Brain pericyte (primary cell): ENCODE measurements around the gene LPP.
"Not testable (repeated sequence)": the region's sequence is repeated elsewhere in the genome, so short reads cannot be mapped to it uniquely, and the experiment has no call there.

ENCODE experiments used
- DNase-seq: peaks from one replicate; pipeline ENCODE4 v3.0.0-alpha.2; 2012; ENCODE audit warnings: low read depth, low spot score

Gene LPP

DNA sequence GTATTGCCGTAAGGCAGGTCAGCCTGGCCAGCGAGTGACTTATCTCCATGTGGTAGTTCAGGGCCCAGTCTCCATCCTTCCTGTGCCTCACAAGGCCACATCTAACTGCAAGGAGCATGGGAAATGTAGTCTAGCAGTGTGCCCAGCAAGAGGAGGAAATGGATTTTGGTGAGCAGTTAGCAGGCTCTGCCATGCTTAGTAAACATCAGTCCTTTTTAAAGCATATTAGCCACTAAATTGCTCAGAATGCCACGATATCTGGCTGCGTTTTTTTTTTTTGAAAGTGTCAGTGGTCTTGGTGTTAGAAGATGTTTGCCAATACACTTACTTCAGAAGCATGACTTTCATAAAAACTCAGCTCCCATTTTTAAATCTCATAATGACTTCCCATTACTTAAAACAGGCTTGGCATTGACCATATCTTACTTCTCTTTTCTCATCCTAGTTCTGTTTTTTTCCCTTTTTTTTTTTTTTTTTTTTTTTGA lies 547.6 kb downstream of the LPP start:
- DNase-seq = no peak

GRCh38 chr3:188702028-188702427 lies 548.1 kb downstream of the LPP start:
- DNase-seq = not testable (repeated sequence)

- no peak for DNase-seq
These were observed 552.2 kb downstream of the LPP start for GRCh38 chr3:188706176-188706575.

- DNase-seq = no peak
These were observed 552.6 kb downstream of the LPP start for GRCh38 chr3:188706599-188706998.

DNA sequence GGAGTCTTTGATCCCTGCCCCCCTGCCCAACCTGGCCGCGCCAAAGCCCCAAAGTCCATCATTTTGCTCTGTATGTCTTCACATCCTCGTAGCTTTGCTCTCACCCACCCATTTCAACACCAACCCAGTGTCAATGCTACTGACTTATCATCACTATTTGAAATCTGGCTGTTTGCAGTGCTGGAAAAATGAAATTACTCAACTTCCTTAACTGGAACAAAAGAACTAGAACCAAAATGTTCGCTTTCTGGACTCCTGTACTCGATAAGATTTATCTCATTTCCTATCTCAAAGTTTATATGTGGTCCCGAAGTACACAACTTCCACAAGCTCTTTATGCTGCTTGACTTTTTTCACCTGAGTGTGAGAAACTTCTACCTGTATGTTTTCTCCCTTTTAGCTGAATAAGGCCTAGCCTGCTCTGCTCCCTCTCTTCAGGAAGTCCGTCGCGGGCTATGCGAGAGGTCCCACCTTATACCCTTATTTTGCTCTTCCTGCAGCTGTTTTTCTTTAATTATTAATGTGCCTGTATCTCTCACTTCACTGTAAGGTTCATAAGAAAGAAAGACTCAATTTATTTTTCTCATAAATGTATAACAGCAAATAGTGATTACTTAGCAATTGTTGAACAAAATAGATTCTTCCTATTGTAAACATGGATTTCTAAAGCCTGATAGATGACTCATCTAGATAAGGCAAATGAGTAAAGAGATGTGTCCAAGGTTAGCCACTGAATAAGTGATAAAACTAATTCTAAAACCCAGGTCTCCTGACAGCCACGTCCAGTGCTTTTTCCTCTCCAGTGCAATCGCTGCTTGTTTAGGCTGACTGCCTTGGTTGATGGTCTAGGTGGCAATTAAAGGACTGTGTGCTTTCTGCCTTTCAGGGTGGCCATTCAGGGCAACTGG lies 553.7 kb downstream of the LPP start:
- DNase-seq = no peak

- no peak for DNase-seq
These were observed 557.9 kb downstream of the LPP start for GRCh38 chr3:188711881-188712247.

DNA sequence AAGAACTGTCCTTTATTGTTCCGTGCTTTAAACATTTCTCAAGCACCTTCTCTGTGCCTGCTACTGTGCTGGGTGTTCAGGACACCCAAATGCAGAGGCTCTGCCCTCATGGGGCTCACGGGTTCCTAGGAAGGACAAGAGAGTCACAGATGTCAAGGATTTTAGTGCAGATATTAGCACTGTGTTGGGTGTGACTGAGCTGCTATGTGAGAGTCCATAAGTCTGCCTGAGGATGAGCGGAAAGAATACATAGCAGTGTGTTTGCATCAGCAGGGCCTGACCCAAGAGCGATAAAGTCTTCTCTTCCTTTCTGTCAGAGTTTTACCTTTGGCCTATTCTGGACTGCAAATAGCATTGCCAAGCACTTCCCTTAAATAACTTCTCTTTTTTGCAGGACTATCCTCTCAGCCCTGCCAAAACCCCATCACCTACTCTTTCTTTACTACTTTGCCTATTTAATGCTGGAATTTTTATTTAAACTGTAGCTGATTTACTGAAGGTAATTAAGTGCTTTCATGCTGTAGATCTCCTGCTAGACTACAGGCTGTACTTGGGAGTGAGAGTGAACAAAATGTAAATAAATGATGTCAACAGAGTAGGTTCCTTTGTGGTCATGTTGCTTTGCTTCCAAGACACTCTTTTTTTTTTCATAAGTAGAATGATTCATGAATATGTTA lies 558.4 kb downstream of the LPP start:
- DNase-seq = peak; percentile 32

GRCh38 chr3:188712991-188713390 lies 559.0 kb downstream of the LPP start:
- no peak for DNase-seq

DNA sequence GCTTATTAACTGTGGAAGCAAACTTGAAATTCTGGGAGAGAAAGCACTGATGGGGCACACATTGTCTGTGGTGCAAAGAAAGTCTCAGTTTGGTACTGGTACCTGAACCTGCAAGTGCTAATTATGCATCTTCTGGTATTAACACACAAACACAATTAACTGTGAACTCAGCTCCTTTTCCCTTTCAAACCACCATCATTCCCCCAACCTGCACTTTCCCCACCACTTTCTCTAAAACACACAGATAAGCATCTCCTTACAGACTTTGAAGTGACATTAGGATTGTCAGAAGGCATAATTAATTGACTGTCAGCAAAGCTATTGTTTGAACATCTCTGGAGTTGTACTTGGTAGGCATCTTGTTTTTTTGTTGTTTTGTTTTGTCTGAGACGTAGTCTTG lies 565.6 kb downstream of the LPP start:
- no peak for DNase-seq

- DNase-seq = no peak
These were observed 566.3 kb downstream of the LPP start for GRCh38 chr3:188720215-188720614.

DNA sequence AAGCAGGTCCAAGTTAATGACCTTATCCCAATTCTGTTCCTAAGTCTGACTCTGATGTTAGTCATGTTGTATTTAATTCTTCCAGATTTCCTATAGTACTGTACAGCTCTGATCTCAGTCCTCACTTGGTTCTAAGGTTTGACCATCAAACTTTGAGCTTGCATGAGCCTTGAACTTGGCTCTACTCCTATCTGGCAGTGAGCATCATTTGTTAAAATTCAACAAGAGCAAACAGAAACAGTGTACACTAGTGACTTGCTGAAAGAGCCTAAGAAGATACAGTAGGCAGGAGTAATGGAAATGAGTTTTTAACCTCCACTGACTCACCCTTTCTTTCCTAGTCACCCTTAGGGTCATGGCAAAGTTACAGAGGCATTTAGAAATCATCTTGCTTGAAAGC lies 566.7 kb downstream of the LPP start:
- no peak for DNase-seq

GRCh38 chr3:188721312-188721711 lies 567.4 kb downstream of the LPP start:
- DNase-seq = no peak

DNA sequence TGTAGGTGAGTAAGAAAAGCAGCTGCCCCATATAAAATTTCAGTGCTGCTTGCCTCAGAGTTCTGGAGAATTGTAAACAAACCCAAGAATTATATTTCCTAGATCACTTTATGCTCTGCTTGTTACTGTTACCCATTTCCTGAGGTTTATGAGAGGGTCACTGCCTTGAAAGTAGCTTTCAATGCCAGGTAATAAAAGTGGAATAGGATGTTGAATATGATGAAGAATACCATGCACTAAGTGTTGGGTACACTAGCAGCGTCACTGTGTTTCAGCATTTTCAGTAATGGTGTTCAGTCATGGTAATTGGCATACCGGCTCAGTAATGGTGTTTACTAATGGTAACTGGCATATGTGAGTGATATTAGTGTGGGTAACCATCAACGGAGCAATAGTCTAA lies 568.0 kb downstream of the LPP start:
- DNase-seq = no peak

- DNase-seq = no peak
These were observed 569.0 kb downstream of the LPP start for GRCh38 chr3:188722963-188723362.

GRCh38 chr3:188727052-188727451 lies 573.1 kb downstream of the LPP start:
- no peak for DNase-seq

DNA sequence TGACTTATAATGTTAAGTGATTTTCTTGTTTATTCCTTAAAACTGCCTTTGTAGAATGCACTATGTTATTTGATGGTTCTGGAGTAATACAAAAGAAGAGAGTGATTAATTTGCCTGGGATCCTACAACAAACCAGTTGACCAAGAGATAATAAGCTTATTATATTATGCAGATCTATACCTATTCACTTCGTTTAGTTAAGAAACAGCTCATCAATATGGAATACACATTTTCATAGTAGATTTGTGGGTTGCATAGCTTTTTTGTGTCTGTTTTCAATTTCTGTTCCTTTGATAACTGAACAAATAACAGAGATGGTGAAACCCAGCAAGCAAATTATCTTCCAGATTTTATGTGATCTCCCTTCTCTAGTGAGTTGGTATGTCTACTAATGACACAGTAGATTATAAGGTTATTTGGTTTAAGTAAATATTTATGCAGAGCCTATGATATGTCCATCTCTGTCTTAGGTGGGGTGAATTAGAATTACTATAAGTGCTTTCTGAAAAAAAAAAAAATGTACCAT lies 574.5 kb downstream of the LPP start:
- no peak for DNase-seq

DNA sequence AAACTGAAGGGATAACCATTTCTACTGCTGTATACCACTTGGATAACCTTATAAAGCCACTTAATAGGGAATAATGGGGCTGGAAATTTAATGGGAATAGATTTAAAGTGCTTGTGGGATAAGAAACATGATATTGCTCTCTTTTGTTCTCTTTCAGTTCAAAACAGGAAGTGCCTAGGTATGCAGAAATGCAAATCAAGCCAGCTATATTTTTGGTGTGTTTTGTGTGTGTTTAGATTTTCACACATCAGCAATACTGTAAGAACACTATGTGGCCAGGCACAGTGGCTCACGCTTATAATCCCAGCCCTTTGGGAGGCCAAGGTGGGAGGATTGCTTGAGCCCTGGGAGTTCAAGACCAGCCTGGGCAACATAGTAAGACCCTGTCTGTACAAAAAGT lies 575.5 kb downstream of the LPP start:
- DNase-seq = no peak

DNA sequence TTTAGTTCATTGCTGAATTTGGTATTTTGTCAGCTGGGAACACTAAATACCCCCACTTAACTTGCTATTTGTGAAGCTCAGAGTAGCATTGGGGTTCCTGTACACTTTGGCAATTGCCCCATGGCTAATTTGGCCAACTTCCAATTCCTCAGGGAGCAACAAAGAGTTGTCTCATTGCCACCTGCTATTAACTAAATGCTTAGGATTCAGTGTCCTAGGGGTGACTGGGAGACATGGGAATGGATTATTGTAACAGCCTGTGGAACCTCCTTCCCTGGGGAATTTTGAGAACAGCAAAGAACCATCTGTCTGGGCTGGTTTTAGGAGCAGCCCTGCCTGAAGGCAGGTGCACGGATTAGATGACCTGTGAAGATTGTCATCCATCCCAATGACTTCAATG lies 580.4 kb downstream of the LPP start:
- no peak for DNase-seq

GRCh38 chr3:188739511-188739910 lies 585.6 kb downstream of the LPP start:
- DNase-seq = no peak

DNA sequence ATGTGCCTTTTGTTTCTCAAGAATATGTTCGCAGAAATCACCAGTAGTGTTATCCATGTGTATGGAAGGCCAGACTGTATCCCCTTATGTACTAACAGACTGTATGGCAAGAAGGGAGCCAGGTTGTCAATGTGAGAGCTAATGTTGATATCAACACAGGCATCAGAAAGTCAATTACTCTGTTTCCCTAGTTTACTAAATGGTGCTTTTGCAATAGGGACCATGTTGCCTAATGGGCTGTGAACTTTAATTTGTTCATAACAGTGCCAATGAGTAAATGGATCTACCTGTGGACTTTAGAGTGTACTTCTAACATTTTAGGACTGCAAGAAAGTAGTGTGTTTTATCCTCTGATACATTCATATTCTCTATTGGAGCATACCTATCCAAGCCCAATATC lies 586.1 kb downstream of the LPP start:
- DNase-seq = no peak

GRCh38 chr3:188742755-188743550 lies 589.0 kb downstream of the LPP start:
- no peak for DNase-seq

DNA sequence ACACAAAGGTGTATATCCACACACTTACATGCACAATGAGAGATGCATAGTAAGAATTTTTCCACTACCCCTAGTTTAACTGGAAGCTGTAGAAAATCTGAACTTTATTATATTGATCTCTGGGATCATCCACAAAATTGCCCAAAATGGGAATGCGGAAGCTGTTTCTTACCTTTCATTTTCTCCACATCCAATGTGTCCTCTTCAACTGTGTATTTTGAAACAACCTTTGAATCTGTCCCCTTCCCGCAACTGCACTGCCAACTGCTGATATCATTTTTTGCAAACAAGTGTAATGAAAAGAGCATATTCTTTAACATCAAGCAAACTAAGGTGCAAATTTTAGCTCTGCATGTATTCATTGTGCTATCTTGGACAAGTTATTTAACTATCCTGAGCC lies 590.2 kb downstream of the LPP start:
- no peak for DNase-seq
